Measurements from ENCODE around the gene DYRK1A.

- TF ChIP-seq POLR2A (IDR thresholded peaks at IDR 0.05; ENCODE audit: low read length) (no peak), GATA1 (IDR thresholded peaks at IDR 0.05; ENCODE audit: low read depth, low read length) (no peak)
Measured at GRCh38 chr21:37574751-37575150, 208.2 kb downstream of the DYRK1A start.

Data from erythroblast (primary cell).